GM10266 (cell line): ENCODE measurements around the gene MPND.

ENCODE experiments used
- DNase-seq: peaks from one replicate; pipeline ENCODE4 v3.0.0; 2012; ENCODE audit errors: extremely low spot score
- TF ChIP-seq, protein P1 (sequence below): IDR thresholded peaks from 2 replicates; pipeline ENCODE4 v1.5.1; 2012; ENCODE audit warnings: mild to moderate bottlenecking, low read depth; ENCODE audit not compliant: control insufficient read depth, insufficient read depth; ENCODE audit errors: missing control alignments

MPND gene

DNA sequence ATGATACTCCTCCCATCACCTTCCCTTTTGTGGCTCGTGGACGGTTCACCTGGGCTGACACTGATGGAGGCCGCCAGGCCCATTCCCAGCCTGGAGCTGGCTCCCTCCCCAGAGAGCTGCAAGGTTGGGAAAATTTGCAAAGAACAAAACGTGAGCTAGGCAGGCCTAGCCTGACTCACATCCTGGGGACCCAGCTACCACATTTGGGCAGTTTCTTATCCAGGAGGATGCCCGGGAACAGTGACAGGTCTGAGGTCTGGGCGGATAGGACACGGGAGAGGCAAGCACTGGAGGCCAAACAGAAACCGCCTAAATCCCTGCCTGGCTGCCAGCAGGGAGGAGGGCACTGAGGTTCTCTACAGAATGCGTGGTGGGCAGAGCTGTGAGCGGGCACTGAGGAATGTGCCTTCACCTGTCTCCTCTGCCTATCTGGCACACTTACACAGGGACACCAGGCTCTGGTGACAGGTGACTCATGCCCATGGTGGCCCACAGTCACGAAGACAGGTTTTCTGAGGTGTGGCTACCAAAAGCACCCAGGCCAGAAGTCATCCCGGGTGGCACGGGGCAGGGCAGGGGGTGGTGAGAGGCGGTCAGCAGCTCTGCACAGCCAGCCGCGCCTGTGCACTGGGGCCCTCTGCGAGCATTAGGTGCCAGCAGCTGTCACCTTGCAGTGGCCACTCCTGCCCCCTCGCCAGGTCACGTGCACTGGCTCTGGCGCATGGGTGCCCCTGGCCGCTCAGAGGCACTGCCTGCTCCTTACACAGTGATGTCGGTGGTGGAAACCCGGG lies 33.8 kb downstream of the MPND start:
- no peak for DNase-seq
- TF ChIP-seq, protein P1, sequence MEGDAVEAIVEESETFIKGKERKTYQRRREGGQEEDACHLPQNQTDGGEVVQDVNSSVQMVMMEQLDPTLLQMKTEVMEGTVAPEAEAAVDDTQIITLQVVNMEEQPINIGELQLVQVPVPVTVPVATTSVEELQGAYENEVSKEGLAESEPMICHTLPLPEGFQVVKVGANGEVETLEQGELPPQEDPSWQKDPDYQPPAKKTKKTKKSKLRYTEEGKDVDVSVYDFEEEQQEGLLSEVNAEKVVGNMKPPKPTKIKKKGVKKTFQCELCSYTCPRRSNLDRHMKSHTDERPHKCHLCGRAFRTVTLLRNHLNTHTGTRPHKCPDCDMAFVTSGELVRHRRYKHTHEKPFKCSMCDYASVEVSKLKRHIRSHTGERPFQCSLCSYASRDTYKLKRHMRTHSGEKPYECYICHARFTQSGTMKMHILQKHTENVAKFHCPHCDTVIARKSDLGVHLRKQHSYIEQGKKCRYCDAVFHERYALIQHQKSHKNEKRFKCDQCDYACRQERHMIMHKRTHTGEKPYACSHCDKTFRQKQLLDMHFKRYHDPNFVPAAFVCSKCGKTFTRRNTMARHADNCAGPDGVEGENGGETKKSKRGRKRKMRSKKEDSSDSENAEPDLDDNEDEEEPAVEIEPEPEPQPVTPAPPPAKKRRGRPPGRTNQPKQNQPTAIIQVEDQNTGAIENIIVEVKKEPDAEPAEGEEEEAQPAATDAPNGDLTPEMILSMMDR: no peak

DNA sequence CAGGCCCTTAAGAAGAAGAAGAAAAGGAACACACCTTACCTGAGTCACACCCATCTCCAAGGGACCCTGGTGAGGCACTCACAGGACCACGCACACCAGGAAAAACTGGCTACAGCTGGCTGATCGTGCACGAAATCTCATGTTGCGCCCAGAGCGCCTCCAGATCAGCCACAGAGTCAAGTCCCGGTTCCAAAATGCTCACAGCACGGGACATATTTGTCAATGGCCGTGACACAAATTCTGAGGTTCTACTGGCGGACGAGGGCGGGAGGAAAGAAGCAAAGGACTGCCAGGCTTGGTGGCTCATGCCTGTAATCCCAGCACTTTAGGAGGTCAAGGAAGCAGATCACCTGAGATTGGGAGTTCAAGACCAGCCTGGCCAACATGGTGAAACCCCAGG lies 35.5 kb downstream of the MPND start:
- TF ChIP-seq, protein P1: no peak
- DNase-seq: no peak

DNA sequence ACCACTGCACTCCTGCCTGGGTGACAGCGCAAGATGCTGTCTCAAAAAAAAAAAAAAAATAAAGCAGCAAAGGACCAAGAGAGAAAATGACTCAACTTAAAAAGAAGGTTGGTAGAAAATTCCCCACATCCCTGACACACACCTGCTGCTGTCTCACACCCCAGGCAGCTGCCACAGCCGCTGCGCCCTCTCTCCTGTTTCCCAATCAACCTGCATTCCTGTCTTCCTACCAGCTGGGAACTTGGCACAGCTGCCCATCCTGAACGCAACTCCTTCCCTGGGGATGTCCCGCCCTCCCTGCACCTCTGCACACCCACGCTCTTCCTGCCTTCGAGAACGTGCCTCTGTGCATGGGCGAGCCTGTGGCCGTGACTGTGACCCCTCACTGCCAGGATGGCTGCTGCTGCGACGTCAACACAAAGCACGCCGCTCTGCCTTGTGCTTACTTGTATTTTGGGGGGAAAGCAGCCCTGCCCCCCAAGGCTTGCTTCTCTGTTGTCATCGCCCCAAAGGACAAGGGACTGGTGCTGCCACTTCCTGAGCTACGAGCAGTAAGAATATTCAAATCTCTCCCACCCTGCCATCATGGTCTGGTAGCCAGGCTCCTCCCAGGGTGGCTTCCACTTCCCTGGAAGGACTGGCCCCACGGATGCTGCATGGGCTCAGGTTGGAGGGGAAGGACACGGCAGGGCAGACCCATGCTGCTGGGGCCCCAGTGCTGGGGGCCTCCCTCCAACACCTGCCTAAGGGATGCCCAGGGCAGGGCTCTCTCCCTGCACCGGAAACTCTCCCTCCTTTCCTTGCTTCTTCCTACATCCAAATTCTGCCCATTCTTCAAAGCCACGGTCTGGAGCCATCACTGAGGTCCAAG lies 36.3 kb downstream of the MPND start:
- TF ChIP-seq, protein P1: no peak
- no peak for DNase-seq

DNA sequence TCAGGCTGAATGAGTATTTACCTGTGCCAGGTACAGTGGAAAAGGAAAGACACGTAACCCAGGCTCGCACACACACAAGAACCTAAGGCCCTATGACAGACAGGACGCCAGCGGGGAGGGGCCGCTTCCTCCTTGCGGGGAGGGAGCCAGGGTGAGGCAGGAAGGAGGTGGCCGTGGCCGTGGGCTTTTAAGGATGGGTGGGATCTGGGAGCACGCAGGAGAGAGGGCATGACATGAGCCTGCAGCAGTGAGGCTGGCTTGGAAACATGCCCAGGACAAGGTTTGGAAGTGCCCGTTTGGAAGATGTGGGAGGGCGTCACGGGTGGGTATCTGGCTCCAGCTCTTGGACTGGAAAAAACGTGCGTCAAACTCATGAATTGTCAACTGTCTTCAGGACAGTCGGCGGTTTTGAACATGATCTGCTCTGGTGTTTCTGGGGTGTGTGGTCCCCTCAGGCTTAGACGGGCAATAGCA lies 36.9 kb downstream of the MPND start:
- no peak for DNase-seq
- TF ChIP-seq, protein P1: no peak

DNA sequence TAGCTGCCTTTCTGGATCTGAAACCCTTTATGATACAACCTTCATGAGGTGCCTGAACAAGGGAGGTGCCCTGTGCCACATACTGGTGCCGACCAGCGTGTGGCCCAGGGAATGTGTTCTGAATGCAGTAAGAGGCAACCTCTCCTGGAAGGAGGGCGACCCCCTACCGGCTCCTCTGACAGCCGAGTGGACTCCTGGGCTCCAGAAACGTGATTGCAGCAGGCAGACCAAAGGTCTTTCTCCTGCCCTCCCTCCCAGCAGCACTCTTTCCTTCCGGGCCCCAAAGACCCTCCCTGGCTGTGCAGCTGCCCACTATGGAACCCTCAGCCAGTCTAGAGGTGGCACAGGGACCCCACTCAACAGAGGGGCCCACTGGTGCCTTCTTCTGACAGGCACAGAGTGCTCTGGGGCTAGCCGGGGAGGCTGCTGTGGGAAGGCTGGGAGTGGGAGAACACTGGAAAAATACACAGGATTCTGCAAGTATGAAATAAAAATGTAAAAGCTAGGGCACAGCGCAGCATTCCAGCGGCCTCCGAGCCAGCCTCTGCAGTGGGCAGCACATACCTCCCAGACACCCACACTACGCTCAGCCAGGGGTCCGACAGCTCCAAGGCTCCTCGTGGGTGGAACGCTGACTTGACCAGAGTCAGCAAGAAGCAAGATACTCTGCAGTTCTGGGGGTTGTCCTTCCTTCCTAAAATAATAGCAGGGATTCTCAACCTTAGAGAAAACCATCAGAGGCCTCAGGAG lies 42.1 kb downstream of the MPND start:
- no peak for DNase-seq
- TF ChIP-seq, protein P1: no peak

DNA sequence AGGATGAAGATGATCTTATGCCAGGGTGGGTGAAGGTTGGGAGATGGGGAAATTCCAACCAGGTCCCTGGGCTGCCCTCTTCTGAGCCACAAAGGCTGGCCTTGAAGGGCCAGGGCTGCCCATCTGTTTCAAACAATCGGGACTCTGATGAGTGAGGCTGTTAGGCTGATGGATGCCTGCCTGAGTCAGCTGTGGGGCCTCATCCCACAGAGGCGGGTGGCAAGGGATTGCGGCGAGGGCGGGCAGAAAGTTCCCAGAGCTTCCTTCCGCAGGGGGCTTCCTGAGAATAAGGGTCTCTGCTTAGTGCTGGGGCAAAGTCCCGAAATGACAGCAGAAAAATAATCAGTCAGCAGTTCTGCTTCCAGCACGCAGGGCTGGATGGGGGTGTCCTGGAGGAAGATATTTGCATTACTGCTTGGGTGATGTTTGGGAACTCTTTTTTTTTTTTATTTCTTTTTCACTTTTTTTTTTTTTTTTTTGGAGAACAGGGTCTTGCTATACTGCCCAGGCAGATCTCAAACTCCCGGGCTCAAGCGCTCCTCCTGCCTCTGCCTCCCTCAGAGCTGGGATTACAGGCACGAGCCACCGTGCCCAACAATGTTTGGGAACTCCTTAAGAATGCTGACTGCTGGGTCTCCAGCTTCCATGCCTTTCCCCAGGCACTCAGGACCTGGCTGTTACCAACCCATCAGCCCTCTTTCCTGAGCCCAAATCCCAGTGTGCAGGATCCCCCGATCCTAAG lies 42.9 kb downstream of the MPND start:
- TF ChIP-seq, protein P1: no peak
- DNase-seq: no peak
